Measurements from ENCODE around the gene GID4. TPM values are rescaled to one million over a fixed set of nuclear protein-coding genes. Genes with fewer than 3 reads are reported as not detected.
A peak's percentile ranks its signal among the peaks of the same experiment; 100 is the strongest.

Gene GID4
- total RNA-seq, 1 donor: 5.9 TPM

DNA sequence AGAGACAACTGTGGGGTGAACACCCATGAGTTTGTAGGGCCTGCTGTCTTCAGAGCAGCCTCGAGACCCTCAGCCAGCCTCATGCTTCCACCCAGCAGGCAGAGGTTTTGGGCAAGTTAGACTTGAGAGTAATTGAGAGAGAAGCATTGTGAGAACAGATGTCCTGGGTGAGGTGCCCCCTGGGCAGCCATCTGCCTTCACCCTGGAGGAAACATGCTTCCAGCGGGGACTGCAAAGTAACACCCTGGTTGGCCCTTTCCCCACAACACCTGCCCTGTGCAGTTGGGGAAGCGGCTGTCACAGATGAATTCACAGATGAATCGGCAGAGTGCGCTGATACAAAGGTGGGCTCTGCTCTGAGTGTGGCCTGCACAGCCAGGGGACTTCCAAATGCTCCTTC is 23.6 kb upstream of the GID4 start:
- no peak for DNase-seq (ENCODE audit: low read depth in 2 of 3, low spot score in 2 of 3)

DNA sequence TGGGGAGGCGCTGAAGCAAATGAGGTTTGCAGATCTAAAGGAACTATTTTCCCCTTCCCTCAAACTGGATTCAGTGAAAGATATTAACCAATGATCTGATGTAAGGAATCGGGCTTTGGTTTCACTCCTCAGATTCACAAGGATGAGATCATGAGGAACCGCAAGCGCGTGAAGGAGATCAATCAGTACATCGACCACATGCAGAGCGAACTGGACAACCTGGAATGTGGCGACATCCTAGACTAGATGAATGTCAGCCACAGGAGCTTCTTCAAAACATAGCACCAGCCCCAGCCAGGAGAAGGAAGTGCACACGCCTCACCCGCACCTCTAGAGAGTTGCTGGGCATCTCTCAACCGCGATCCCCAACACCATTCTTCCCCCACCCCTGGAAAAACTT is 22.8 kb upstream of the GID4 start:
- DNase-seq (ENCODE audit: low read depth in 2 of 3, low spot score in 2 of 3): no peak

DNA sequence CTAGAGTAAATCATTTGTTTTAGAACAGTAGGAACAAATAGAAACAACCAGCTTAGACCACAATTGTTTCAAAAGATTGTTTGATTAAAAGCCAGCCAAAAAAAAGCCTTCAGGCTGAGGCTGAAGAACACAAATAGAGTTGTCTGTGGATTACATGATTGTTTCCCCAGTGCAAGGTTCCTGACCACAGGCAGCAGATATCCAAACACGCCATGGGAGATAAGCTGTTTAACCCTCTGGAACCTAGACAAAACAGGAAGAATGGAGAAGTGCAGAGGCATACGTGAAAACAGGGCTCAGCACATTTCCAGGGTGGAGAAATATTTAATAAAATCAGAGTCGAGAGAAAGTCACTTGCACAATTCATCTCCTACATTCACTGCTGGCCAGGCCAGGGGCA is 21.2 kb upstream of the GID4 start:
- no peak for DNase-seq (ENCODE audit: low read depth in 2 of 3, low spot score in 2 of 3)

GRCh38 chr17:18018411-18018921 is 20.7 kb upstream of the GID4 start:
- DNase-seq (ENCODE audit: low read depth in 2 of 3, low spot score in 2 of 3): no peak

- DNase-seq (ENCODE audit: low read depth in 2 of 3, low spot score in 2 of 3): no peak
Measured at GRCh38 chr17:18019838-18020154, 19.4 kb upstream of the GID4 start.

GRCh38 chr17:18020971-18021370 is 18.2 kb upstream of the GID4 start:
- no peak for DNase-seq (ENCODE audit: low read depth in 2 of 3, low spot score in 2 of 3)

- DNase-seq (ENCODE audit: low read depth in 2 of 3, low spot score in 2 of 3): no peak
Measured at GRCh38 chr17:18021372-18021771, 17.8 kb upstream of the GID4 start.

DNA sequence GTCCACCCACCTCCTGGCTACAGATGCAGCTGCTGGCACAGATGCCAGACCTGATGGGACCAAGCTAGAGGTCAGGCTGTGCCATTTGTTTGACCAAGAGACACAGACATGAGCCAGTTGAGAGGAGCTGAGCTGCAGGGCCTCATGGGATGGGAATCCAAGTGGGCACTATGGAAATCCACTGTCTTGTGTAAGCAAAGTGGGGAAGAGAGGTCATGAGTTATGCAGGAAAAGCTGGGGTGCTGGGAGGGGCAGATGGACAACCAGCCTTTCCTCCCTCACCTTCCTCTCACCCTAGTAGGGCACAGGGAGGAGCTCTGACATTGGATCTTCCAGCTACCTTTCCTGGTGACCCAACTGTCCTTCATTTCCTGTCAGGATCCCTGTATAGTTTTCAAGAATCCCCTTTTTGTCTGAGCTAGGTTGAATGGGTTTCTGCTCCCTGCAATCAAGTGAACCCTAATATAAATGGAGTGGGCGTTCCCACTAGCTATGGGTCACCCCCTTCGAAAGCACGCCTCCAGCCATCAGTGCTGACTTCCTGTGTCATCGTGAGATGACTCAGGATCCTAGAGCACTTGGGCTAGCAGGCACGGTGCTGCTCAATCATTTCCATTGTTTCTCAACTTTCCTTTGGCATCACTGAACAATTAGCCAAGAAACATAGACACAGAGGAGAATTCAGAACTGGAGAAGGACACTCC is 13.8 kb upstream of the GID4 start:
- DNase-seq (ENCODE audit: low read depth in 2 of 3, low spot score in 2 of 3): no peak

GRCh38 chr17:18025945-18026776 is 13.0 kb upstream of the GID4 start:
- DNase-seq (ENCODE audit: low read depth in 2 of 3, low spot score in 2 of 3): no peak

- DNase-seq (ENCODE audit: low read depth in 2 of 3, low spot score in 2 of 3): no peak
Measured at GRCh38 chr17:18027280-18027679, 11.9 kb upstream of the GID4 start.

GRCh38 chr17:18028114-18028951 is 10.9 kb upstream of the GID4 start:
- no peak for DNase-seq (ENCODE audit: low read depth in 2 of 3, low spot score in 2 of 3)

- no peak for DNase-seq (ENCODE audit: low read depth in 2 of 3, low spot score in 2 of 3)
Measured at GRCh38 chr17:18028952-18029540, 10.2 kb upstream of the GID4 start.

DNA sequence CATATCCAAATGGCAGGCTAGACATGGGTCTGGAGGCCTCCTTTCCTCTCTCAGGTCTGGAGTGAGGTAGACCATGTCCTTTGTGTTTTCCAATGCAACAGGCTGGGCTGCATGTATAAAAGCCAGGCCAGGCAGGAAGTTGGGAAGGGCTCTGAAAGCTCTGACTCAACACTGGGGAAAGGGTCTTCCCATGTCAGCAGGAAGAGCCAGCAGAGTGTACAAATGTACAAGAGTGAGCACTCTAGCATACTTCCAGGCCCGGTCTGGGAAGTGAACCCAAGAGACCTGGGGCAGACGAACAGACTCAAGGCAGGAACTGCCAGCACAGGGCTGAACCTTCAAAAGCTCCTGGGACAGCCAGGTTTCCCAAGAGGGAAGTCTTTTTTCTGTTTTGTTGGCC is 7.3 kb upstream of the GID4 start:
- no peak for DNase-seq (ENCODE audit: low read depth in 2 of 3, low spot score in 2 of 3)

DNA sequence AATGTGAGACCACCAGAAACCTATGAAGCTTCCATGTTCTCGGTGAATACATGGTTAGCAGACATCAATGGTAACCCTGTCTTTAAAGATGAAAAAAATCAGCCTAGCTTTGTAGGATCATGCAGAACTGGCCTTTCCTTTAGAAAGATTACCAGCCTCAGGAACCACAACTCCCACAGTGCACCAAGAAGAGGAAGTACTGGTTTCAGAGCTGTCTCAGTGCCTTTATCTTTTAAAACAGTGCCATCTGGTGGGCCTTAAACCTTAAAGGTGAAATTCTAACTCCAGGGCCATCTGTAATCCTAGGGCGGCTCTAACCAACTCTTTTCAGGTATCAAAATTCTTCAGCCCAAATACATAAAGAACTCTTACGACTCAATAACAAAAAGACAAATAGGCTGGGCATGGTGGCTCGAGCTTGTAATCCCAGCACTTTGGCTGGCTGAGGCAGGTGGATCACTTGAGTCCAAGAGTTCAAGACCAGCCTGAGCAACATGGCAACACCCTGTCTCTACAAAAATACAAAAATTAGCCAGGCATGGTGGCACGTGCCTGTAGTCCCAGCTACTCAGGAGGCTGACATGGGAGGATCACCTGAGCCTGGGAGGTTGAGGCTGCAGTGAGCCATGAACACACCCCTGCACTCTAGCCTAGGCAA is 5.6 kb upstream of the GID4 start:
- peak; percentile 38 to 91 (median 80) for DNase-seq (ENCODE audit: low read depth in 2 of 3, low spot score in 2 of 3)

DNA sequence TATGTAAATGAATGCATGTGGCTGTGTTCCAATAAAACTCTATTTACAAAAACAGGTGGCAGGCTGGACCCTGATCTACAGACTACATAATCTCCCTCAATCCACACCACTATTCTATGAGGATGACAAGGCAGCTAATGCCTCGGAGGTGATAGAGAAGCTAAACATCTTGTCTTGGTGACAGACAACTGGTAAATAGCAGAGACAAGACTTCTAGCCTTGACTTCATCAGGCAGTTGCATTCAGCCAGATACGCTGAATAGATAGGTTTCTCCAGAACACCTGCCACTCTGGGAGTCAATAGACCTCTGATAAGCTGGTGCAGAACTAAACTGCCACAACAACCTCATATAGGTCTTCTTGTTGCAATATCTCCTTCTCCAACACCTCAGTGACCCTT is 3.5 kb upstream of the GID4 start:
- no peak for DNase-seq (ENCODE audit: low read depth in 2 of 3, low spot score in 2 of 3)

- peak in 2 of 3 donors; percentile 61 to 79 for DNase-seq (ENCODE audit: low read depth in 2 of 3, low spot score in 2 of 3)
Measured at GRCh38 chr17:18037486-18037885, 1.7 kb upstream of the GID4 start.

- DNase-seq (ENCODE audit: low read depth in 2 of 3, low spot score in 2 of 3): peak in 2 of 3 donors; percentile 61 to 67
Measured at GRCh38 chr17:18038149-18038850, 908 bp upstream of the GID4 start.

DNA sequence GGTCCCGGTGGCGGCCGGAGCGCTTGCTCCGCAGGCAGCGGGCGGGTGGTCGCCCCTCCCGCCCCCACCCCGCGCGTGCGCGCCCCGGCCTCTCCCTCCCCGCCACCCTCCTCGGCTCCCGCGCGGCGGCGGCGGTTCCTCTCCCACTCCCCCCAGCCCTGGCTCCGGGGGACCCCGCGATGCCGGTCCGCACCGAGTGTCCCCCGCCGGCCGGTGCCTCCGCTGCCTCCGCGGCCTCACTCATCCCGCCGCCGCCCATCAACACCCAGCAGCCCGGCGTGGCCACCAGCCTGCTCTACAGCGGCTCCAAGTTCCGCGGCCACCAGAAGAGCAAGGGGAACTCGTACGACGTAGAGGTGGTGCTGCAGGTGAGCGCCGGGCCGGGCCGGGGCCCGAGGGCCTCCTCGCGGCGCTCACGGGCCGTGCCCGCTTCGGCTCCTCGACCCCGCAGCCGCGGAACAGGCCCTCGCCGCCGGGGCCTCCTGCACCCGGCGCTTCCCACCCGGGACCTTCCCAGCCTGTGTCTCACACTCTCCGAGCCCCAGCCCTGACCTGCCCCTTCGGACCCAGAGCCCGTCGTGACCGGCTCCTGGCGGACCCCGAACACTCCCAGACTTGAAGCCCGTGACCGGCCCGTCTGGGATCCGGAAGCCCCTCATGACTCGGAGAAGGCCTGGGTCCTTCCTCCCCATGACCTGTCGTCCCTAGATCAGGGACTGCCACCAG is 490 bp downstream of the GID4 start:
- DNase-seq (ENCODE audit: low read depth in 2 of 3, low spot score in 2 of 3): peak in 2 of 3 donors; percentile 38 to 46

DNA sequence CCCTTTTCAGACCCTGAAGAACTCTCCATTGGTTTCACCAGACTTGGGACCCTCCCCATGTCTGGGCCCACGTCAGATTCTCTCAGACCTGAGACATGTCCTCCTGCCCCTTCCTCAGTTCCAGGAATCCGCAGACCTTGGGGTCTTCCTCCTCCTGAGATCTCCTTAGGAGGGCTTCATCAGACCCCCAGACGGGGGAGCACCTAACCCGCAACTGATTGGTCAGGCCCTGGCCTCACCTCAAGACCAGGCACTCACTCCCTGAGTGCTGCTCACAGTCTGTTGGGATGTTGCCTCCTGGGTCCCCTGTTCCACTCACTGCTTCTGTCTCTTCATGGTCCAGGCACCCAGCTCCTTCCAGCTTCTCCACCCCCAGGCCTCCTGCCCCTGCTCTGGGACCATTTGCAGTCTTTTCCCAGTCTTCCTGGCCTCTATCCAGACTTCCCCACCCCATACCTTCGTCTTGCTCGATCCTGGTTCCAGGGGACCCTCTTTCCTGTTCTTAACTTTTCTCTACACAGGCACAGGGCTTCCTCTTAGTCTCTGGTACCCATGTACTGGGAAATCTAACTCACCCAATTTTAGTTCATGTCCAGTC is 1.2 kb downstream of the GID4 start:
- DNase-seq (ENCODE audit: low read depth in 2 of 3, low spot score in 2 of 3): no peak
